GM18498 (cell line): ENCODE results near the gene CYB561D1.

Experiments
- ATAC-seq: cut with Tn5 transposase; IDR thresholded peaks from one replicate; pipeline ENCODE4 v1.9.1; 2021; ENCODE audit warnings: mild to moderate bottlenecking, moderate library complexity; ENCODE audit not compliant: unreplicated experiment

Gene CYB561D1

DNA sequence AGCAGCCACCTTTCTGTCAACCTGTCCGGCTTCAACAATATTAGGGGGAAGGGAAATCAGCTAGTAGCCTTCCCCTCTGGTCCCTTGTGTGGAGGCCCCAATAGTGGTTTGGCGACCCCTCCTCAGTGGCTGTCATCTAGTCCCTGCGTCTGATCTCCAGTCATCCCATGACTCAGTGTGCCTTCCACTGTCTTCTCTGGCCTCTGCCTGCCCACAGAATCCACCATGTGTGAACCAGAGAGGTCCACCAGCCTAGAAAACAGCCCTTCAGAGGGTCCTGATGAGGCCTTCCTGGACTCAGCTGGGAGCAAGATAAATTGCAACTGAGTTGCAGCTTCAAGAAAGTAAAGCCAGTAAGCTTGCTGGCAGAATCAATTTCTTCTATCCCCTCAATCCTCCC is 14.0 kb upstream of the CYB561D1 start:
- ATAC-seq, result no peak

DNA sequence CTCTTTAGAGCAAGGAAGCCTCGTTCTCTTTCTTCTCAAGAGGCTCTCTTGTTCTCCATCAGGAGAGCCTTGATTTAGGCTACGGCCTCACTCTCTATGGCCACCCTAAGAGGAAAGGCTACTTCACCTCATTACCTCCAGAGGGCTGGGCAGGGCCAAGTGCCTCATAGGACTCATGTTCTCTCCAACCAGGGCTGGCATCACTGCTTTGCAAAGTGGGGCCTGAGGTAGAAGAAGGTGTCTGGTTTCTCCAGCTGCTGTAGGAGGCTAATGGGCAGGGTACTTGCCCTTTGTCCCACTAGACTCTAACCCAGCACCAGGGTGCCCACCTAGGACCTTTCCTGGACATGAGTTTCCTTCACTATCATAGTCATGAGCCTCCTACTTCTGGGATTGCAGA is 12.2 kb upstream of the CYB561D1 start:
- ATAC-seq, result no peak

DNA sequence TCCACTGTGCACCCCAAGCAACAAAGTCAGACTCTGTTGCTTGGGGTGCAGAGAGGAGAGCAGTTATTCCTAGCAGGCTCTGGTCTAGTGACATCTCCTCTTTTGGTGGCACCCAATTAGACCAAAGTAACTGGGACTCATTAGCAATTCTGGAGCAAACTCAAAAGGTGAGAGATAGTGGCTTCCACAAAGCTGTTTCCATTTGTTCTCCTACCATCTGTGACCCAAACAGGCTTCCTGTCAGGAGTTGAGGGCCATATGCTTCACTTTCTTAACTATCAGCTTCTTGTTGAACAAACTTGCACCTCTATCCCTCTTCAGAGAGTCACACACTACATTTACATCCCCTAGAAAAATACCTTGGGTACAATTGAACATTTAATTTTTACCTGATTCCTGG is 11.7 kb upstream of the CYB561D1 start:
- ATAC-seq, result no peak

DNA sequence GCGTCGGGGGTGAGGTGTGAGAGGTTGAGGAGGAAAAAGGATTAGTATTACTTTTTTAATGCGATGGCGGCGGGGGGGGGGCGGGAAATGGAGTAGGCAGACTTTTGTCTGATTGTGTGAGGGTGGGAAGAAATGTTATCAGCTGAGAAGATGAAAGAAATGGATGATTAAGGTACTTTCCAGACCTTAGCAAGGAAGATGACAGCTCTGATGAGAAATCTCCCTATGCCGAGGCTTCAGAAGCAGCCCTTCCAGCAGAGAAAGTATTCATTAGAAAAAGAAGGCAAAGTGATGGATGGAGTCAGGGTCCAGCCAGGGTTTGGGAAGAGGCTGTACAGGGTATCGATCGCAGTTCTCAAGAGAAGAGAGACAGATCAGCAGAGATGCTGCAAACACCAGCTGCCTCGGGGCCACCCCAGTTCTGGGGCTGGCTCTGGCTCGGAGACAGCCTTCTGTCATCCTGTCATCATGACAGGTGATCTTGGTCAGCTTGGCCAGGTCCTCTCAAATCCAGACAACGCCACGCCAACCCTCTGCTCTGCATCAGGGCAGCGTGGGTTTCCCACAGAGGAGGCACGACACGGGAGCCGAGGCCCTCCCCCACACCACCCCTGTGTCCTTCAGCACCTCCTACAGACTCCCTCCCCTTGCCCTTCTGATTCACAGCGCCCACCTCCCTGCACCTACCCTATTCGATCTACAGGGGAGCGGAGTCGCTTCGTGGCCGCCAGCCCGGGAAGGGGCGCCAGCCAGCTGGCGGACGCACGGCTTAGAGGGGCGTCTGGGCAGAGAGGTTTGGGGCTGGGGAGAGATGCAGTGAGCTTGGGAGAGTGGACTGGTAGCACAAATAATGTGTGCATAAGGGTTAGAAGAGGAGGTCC is 10.9 kb upstream of the CYB561D1 start:
- peak; percentile 19 for ATAC-seq

DNA sequence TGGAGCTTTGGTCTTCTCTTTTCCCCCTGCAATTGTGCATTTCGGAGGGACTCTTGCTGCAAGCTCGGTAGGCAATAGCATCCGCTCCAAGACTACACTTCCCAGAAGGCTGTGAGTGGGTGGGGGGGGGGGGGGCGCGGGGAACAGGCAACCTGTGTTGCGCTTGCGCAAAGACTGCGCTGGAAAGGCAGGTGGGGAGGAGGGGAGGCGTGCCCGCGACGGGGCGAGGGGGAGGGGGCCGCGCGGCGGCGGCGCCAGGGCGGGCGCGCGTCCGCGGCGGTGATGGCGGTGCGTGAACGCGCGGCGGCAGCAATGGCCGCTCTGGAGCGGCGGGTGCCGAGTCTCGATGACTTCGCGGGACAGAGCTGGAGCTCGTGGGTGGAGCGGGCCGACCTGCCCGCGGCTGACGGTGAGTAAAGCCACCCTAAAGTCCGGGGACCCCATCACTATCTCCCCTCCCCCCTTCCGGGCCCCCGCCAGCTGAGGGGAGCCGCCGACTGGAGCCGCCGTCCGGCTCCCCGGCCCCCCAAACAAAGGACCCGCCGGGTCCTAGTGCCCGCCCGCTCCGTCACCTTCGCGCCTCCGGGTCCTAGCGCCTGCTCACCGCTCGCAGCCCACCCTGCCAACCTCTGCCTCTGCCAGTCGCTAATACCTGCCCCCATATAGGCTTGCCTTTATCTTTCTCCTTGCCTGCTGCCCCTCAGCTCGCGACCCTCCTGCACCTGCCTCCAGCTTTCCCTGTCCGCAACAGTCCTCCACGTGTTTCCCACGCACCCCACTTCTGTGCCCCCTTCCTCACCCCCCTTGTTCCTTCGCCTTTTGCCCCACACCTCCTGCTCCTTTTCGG is 10.0 kb upstream of the CYB561D1 start, which contains the start of gene ATXN7L2:
Gene ATXN7L2, plus strand, starts transcription at position 234 of the 847 bp plus-strand sequence. Its CDS starts 49 bp downstream, at position 283.
- ATAC-seq, result peak; percentile 83

DNA sequence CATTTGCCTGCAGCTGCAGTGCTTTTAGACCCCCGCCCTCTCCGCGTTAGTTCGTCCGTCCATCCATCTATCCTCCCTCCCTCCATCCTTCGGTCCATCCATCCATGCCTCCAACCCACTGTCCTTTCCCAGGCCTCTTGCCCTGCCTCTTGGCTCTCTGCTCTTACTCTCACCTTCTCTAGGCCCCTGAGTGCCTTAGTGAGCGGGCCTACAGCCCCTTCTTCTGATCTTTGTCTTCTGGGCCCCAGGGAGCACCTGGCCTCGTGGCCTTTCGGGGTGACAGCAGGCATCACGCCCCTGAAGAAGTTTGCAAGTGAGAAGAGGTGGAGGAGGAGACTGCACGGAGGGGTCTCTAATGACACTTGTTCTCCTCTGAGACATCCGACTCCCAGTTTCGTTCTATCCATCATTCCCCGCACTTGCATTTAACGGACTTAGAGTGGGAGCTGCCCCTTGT is 9.3 kb upstream of the CYB561D1 start:
- ATAC-seq, result no peak

DNA sequence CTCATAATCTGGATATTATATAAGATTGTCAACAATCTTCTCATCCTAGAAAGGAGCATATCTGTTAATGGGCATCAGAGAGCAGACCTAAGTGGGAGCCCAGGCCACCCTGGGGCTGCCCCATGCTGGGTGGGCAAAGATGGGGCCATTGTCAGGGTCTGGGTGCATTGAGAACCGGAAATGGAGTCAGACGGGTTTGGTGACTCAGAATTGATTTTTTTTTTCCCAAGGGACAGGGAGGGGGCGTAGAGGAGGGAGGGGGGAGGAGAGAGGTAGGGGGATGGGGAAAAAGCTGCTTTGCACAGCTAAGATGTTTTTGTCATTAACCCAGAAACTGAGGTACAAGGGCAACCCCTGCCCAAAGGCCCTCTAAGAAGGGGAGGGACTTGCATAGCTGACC is 8.9 kb upstream of the CYB561D1 start:
- ATAC-seq, result no peak

DNA sequence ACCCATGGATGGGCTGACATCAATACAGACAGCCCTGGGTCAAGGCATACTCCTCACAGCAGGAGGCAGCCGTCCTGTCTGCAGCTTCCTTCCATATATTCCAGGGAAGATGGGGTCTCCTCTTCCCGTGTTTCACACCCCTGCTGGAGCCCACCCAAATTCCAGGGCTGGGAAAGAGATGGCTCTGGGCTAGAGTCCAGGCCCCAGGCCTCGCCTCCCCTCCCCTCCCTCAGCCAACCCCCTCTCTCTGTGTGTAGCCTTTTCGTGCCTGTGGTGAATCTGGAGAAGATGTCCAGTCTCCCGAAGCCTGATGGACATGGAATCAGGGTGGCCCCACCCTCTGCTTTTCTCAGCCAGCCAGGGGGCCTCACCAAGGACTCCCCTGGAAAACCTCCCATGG is 6.6 kb upstream of the CYB561D1 start:
- ATAC-seq, result no peak

DNA sequence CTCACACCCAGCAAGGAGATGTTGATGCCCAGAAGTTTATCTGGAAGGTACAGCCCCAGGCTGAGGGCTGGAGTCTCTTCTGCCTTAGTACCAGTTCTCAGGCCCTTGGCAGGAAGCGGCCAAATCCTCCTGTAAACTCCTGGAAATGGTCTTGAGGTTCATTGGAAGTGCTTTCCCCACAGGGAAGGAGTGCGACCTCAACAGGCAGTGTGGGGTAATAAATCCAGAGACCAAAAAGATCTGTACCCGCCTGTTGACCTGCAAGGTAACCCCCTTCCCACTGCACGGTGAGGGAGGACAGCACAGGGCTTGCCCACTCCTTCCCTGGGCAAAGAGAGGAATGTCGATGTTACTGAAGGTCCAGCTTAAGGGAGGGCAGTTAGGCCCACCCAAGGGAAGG is 5.7 kb upstream of the CYB561D1 start:
- ATAC-seq, result no peak

DNA sequence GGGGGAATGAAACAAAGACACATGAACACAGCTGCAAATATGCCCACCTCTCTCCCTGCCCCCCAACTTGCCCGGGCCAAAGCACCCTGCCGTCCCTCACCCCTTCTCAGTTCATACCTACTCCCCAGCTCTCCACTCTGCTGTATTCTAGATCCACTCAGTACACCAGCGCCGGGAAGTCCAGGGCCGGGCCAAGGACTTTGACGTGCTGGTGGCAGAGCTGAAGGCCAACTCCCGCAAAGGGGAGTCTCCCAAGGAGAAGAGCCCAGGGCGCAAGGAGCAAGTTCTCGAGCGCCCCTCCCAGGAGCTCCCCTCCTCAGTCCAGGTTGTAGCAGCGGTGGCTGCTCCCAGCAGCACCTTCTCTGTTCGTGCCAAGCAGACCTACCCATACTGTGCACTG is 5.2 kb upstream of the CYB561D1 start:
- no peak for ATAC-seq

DNA sequence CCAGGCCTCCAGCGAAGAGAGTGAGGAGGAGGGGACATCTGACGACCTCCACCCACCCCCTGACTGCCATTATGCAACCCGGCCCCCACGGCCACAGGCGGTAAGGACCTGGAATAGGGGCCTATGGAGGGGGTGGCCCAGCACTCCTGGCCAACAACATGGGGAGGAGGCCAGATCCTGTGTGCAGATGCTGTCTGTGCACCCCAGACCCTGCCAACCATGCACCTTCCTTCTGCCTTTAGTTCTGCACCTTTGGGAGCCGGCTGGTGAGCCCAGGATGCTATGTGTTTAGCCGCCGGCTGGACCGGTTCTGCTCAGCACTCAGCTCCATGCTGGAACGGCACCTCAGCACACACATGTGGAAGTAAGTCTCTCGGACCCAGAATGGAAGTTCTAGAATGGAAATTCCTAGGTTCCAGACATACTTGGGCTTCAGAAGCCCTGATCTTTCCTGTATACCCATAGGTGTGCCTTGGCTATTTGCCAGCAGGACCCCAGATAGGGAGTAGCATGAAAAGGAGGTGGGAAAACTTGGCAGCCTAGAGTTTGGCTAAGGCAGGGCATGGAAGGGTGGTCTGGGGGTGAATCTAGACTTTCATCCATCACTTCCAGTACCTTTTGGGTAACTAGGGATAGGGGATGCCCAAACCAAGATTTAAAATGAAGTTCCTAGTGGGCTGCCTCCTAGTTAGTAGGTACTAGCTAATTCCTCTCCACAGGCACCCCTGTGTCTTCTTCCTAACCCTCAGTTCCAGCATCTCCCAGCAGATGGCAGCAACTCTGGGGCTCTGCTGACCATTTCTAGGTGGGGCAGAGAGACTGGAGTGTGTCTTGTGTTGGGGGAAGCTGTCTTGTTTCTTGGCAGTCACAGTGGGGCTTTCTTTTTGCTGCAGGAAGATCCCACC is 3.6 kb upstream of the CYB561D1 start:
- ATAC-seq, result peak; percentile 34

DNA sequence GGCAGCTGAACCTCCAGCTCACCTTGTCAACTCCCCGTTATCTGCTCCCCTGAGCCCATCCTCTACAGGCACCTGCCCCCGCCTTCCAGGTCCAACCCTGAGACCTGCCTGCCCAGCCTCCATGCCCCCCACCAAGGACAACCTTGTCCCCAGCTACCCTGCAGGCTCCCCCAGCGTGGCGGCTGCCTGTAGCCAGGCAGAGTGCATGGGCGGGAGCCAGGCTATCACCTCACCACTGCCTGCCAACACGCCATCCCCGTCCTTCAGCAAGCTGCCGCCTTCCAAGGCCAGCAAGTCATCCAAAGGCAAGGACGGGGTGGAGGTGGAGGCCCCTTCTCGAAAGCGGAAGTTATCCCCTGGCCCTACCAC is 3.0 kb upstream of the CYB561D1 start:
- ATAC-seq, result no peak

DNA sequence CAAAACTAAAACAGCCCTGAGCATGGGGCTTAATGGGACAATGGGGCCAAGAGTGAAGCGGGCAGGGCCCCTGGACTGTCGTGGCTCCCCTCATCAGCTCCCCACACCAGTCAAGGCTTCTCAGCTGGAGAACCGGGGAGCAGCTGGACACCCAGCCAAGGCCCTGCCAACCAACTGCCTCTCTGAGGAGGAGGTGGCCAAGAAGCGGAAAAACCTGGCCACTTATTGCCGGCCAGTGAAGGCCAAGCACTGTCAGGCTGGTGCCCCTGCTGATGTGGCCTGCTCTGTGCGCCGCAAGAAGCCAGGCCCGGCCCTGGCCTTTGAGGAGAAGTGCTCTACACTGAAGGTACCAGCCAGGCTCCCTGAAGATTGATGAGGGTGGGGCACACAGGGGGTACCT is 2.5 kb upstream of the CYB561D1 start:
- no peak for ATAC-seq

DNA sequence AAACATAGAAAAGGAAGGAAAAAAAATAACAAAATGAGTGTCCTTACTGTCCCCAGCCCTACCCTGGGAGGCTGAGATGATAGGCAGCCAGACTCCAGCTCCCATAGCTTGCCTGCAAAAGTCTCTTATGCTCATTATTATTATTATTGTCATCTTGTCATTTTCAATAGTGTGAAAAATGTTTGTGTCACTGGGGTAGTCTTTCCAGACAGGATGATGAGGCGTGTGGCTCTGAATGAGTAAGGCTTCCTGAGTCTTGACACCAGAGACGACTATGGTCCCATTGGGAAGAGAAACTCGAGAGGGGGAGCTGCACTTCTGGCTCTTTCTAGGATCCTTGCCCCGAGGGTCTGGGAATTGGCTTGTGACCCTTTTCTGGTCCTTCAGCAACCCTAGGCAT is 1.1 kb upstream of the CYB561D1 start:
- ATAC-seq, result no peak

DNA sequence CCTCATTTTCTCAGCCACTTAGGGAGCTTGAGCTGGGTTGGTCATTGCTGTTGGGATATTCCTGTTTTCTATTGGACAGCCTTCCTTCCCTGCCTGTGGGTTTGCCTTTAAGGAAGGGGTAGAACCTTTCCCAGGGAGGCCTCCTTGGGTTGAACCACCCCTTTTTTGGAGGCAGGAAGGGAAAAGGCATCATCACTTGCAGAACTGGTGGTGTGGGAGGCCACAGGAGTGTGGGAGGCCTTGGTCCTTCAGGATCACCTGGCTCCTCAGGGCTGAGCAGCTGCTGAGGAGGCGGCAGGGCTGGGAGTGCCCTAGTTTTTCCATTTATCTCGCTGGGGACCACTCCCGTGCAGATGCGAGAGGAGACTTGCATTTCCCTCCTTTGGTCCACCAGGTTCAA is 667 bp upstream of the CYB561D1 start:
- ATAC-seq, result no peak

DNA sequence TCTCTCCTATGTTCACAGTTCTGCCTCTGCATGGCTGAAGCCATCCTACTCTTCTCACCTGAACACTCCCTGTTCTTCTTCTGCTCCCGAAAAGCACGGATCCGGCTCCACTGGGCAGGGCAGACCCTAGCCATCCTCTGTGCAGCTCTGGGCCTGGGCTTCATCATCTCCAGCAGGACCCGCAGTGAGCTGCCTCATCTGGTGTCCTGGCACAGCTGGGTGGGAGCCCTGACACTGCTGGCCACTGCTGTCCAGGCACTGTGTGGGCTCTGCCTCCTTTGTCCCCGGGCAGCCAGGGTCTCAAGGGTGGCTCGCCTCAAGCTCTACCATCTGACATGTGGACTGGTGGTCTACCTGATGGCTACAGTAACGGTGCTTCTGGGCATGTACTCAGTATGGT is 1.8 kb downstream of the CYB561D1 start:
- no peak for ATAC-seq

DNA sequence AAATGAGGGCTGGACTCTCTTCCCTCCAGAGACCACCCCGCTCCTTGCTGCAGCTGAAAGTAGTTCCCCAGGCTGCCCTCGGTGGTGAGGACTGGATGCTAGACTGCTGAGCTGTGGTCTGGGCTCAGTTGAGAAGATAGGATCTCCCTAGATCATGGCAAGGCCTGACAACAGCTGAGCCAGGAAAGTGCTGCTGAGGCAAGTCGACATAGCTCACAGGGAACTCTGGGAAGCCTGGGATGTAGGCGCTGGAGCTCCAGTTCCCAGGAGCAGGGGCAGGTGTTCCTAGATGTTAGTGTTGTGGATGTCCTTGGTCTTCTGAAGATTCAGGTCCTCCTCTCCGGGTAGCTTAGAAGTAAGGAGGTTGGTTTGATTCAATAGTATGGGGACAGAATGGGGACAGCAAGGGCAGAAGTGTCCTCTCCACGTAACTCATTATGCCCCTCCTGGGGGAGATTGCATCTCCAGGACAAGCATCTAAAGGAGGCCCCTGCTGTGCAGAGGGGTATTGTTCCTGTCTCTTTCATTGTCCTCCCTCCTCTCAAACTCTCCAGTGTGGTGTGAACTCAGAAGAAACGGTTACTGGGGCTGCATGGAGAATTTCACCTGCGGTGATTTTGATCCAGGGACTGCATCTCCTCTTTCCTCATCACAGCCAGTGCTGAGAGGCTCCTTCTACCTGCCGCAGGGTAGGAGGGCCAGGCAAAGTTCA is 3.7 kb downstream of the CYB561D1 start:
- ATAC-seq, result no peak

DNA sequence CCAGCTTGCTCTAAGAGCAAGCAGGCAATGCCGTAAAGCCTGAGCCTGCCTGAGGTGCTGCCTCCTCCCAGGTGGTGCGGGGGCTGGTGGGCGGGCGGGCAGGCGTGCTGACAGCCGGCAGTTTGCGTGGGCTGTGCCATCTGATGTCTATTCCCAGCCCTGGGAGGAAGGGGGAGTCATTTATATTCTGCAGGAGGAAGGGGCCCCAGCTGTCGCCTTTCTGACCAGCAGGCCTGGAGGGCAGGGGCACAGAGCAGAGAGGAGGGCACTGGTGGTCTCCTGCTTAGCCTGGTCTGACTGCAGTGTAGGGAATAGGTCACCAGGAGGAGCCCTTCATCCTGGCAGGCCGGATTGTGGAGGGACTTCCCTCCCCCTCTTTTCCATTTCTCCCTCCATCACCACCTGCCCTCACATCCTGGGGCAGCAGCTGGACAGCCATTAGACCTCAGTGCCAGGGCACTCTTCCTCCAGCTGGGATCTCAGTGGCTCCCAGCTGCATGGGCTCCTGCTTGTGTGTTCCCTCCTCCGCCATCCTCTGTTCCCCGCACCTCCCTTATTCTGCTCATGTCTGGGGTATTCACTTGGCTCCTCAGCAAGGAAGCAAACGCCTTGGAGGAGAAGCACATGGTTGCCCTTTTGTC is 4.4 kb downstream of the CYB561D1 start:
- no peak for ATAC-seq

DNA sequence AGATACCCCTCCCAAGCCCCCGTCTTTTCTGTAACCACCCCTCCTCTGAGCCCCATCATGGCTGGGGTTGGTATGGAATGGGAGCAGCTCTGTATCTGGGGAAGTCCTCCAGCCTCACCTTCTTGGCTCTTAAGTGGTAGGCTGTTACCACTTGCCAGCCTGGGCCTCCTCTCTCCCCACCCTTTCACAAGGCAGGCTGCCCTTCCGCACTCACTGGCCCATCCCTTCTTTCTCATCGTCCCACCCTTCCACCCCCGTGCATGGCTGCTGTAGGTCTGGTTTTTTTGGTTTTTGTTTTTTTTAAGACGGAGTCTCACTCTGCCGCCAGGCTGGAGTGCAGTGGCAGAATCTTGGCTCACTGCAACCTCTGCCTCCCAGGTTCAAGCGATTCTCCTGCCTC is 5.2 kb downstream of the CYB561D1 start:
- ATAC-seq, result no peak
